Measurements from ENCODE around the gene H2BW2. TPM values are rescaled to one million over a fixed set of nuclear protein-coding genes. Genes with fewer than 3 reads are reported as not detected.

The H2BW2 gene
- total RNA-seq, 1 experiment from 2014 or later: not detected

DNA sequence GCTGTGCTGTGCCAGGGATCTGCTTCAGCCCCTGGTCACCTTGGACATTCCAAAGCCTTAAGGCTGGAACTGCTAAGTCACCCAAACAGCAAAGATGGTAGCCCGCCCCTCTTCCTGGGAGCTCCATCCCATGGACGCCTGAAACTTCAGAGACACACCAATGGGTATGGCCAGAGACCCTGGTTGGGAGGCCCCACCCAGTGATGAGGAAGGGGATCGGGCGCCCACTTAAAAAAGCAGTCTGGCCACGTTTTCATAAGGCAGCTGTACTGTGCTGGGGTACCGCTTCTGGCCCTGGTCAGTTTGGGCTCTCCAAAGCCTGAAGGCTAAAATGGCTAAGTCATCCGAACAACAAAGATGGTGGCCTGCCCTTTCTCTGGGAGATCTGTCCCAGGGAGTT, 45.7 kb downstream of the H2BW2 start:
- Histone ChIP-seq H3K27ac (no peak overlapping the region), H2AFZ (no peak overlapping the region), H3F3A (ENCODE audit: insufficient read depth, low read depth) (no peaks in the 10 kb centered on the region), H3K79me2 (ENCODE audit: low read depth) (no peaks in the 10 kb centered on the region), H4K20me1 (ENCODE audit: insufficient read depth) (no peaks in the 10 kb centered on the region), H3K27me3 (ENCODE audit: insufficient read depth, low read depth) (peaks cover 10% of the 10 kb centered on the region), H3K9me2 (ENCODE audit: insufficient read depth) (no peaks in the 10 kb centered on the region), H3K4me2 (no peak overlapping the region), H3K4me1 (replicated peaks; ENCODE audit: insufficient read depth) (no peaks in the 10 kb centered on the region), H3K9me3 (ENCODE audit: insufficient read depth, low read depth) (no peaks in the 10 kb centered on the region), H3K36me3 (ENCODE audit: low read depth) (no peaks in the 10 kb centered on the region), H3K4me3 (no peak overlapping the region)
- no peak for DNase-seq
- CTCF ChIA-PET: no interaction called here
- POLR2A ChIA-PET (ENCODE audit: unreplicated experiment): no interaction called here
- BruUV-seq (replicated peaks): no TSS peak
- intact Hi-C loops (cut with micrococcal nuclease; ENCODE audit: unreplicated experiment): no loop called here
- TF ChIP-seq, protein P1, sequence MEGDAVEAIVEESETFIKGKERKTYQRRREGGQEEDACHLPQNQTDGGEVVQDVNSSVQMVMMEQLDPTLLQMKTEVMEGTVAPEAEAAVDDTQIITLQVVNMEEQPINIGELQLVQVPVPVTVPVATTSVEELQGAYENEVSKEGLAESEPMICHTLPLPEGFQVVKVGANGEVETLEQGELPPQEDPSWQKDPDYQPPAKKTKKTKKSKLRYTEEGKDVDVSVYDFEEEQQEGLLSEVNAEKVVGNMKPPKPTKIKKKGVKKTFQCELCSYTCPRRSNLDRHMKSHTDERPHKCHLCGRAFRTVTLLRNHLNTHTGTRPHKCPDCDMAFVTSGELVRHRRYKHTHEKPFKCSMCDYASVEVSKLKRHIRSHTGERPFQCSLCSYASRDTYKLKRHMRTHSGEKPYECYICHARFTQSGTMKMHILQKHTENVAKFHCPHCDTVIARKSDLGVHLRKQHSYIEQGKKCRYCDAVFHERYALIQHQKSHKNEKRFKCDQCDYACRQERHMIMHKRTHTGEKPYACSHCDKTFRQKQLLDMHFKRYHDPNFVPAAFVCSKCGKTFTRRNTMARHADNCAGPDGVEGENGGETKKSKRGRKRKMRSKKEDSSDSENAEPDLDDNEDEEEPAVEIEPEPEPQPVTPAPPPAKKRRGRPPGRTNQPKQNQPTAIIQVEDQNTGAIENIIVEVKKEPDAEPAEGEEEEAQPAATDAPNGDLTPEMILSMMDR (conservative IDR thresholded peaks at IDR 0.05): no peak
- TF ChIP-seq EZH2 (IDR thresholded peaks at IDR 0.05; ENCODE audit: low read depth): no peak

DNA sequence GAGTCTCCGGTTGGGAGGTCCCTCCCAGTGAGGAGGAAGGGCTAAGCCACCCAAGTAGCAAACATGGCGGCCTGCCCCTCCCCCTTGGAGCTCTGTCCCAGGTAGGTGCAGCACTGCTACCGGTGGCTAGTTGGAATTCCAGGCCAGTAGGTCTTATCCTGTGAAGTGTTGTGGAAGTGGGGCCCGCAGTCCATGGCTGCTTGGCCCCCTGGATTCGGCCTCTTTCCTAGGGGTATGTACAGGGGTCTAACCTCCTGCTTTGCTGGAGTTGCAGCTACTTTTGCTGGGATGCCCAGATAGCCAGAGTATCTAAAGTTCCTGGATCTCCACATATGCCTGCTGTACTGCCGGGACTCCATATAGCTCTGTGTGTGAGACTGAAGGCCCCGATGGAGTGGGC, 46.2 kb downstream of the H2BW2 start:
- Histone ChIP-seq H3K27me3 (ENCODE audit: insufficient read depth, low read depth) (peaks cover 10% of the 10 kb centered on the region), H3K9me2 (ENCODE audit: insufficient read depth) (no peaks in the 10 kb centered on the region), H3K4me2 (no peak overlapping the region), H3K36me3 (ENCODE audit: low read depth) (no peaks in the 10 kb centered on the region), H3K79me2 (ENCODE audit: low read depth) (no peaks in the 10 kb centered on the region), H3K9me3 (ENCODE audit: insufficient read depth, low read depth) (no peaks in the 10 kb centered on the region), H3K4me3 (no peak overlapping the region), H3K27ac (no peak overlapping the region), H3K4me1 (replicated peaks; ENCODE audit: insufficient read depth) (no peaks in the 10 kb centered on the region), H2AFZ (no peak overlapping the region), H4K20me1 (ENCODE audit: insufficient read depth) (no peaks in the 10 kb centered on the region), H3F3A (ENCODE audit: insufficient read depth, low read depth) (no peaks in the 10 kb centered on the region)
- ChIA-PET POLR2A (ENCODE audit: unreplicated experiment) (no interaction called here), CTCF (no interaction called here)
- no TSS peak for BruUV-seq (replicated peaks)
- TF ChIP-seq, protein P1 (conservative IDR thresholded peaks at IDR 0.05): no peak
- no peak for TF ChIP-seq EZH2 (IDR thresholded peaks at IDR 0.05; ENCODE audit: low read depth)
- no peak for DNase-seq
- intact Hi-C loops (cut with micrococcal nuclease; ENCODE audit: unreplicated experiment): no loop called here

Other genes starting within 250 kb of the H2BW2 start
- not detected in 2 replicates for gene RAB9B, start 207.7 kb upstream of the H2BW2 start, total RNA-seq (2021)
- gene TMSB15B, start 77.3 kb upstream of the H2BW2 start, total RNA-seq (2021): not detected in 2 replicates
- gene H2BW1, start 26.2 kb upstream of the H2BW2 start, total RNA-seq (2021): not detected in 2 replicates
- not detected in 2 replicates for gene TMSB15C, start 36.3 kb downstream of the H2BW2 start, total RNA-seq (2021)
- not detected in 2 replicates for gene ZCCHC18, start 72.6 kb downstream of the H2BW2 start, total RNA-seq (2021)
- 4.5 and 6.4 TPM in 2 replicates for gene SLC25A53, start 117.1 kb downstream of the H2BW2 start, total RNA-seq (2021)
- gene FAM199X, start 126.5 kb downstream of the H2BW2 start, total RNA-seq (2021): 28.5 and 35.7 TPM in 2 replicates
- 1.6 and 1.9 TPM in 2 replicates for gene ESX1, start 215.0 kb downstream of the H2BW2 start, total RNA-seq (2021)